ENCODE results near the gene CPA4. TPM values are rescaled to one million over a fixed set of nuclear protein-coding genes. Genes with fewer than 3 reads are reported as not detected.

Gene CPA4
- total and polyA plus RNA-seq, 2 experiments from 2014 or later: not detected

DNA sequence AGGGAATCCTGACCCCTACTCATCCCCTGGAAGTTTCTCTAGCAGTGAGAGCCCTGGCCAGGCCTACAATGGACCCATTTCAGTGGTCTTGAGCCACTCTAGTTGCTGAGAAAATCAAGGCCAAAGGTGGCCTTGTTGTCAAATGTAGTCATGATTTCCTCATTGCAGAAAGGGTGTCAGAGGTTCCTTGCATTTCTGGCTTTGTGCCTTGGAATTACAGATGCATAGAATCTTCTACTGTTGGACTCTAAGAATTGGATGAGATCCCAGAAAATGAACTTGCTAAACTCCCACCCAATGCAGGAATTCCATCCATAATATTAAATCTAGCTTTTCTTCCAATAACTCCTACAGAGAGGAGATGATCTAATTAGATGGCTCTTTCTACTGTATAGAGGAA, 14.1 kb upstream of the CPA4 start:
- Mint-ChIP-seq H3K27me3 (ENCODE audit: insufficient read depth, low read depth, poor library complexity) (peaks cover 8% of the 10 kb centered on the region), H3K9me3 (no peaks in the 10 kb centered on the region; the same call in 2 of the 3 replicates), H3K4me1 (peaks cover 28% of the 10 kb centered on the region), H3K27ac (no peak overlapping the region), H3K36me3 (ENCODE audit: low read depth) (no peaks in the 10 kb centered on the region; the same call in 2 of the 3 replicates), H3K4me3 (no peak overlapping the region)
- H3F3A ChIP-seq (replicated peaks; ENCODE audit: low read depth): no peaks in the 10 kb centered on the region
- H3K4me1 ChIP-seq (ENCODE audit: insufficient read depth): peaks cover 25% of the 10 kb centered on the region
- H3K27ac ChIP-seq (ENCODE audit: low read depth): no peak overlapping the region
- H3K27me3 ChIP-seq (ENCODE audit: insufficient read depth): no peaks in the 10 kb centered on the region
- TF ChIP-seq EZH2phosphoT487 (IDR thresholded peaks at IDR 0.05; ENCODE audit: unreplicated experiment) (no peak), ZNF462 (CRISPR knock-in tag; IDR thresholded peaks at IDR 0.05) (no peak), CREB1 (CRISPR knock-in tag; IDR thresholded peaks at IDR 0.05; ENCODE audit: low read depth) (no peak), POLR2AphosphoS5 (IDR thresholded peaks at IDR 0.05; ENCODE audit: low read depth) (no peak), ZNF331 (CRISPR knock-in tag; IDR thresholded peaks at IDR 0.05; ENCODE audit: low read depth) (no peak), EZH2 (IDR thresholded peaks at IDR 0.05; ENCODE audit: low read depth, unreplicated experiment) (no peak), STAT1 (IDR thresholded peaks at IDR 0.05; ENCODE audit: unreplicated experiment) (no peak), NANOG (IDR thresholded peaks at IDR 0.05; ENCODE audit: borderline replicate concordance) (no peak)
- TF ChIP-seq, protein P1, sequence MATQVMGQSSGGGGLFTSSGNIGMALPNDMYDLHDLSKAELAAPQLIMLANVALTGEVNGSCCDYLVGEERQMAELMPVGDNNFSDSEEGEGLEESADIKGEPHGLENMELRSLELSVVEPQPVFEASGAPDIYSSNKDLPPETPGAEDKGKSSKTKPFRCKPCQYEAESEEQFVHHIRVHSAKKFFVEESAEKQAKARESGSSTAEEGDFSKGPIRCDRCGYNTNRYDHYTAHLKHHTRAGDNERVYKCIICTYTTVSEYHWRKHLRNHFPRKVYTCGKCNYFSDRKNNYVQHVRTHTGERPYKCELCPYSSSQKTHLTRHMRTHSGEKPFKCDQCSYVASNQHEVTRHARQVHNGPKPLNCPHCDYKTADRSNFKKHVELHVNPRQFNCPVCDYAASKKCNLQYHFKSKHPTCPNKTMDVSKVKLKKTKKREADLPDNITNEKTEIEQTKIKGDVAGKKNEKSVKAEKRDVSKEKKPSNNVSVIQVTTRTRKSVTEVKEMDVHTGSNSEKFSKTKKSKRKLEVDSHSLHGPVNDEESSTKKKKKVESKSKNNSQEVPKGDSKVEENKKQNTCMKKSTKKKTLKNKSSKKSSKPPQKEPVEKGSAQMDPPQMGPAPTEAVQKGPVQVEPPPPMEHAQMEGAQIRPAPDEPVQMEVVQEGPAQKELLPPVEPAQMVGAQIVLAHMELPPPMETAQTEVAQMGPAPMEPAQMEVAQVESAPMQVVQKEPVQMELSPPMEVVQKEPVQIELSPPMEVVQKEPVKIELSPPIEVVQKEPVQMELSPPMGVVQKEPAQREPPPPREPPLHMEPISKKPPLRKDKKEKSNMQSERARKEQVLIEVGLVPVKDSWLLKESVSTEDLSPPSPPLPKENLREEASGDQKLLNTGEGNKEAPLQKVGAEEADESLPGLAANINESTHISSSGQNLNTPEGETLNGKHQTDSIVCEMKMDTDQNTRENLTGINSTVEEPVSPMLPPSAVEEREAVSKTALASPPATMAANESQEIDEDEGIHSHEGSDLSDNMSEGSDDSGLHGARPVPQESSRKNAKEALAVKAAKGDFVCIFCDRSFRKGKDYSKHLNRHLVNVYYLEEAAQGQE (IDR thresholded peaks at IDR 0.05; ENCODE audit: unreplicated experiment): no peak
- no peak overlapping the region for H2AFZ ChIP-seq
- H4K20me1 ChIP-seq (replicated peaks; ENCODE audit: insufficient read depth): no peaks in the 10 kb centered on the region
- peaks cover 19% of the 10 kb centered on the region for H3K9me2 ChIP-seq (ENCODE audit: insufficient read depth)
- DNase-seq (ENCODE audit: low spot score) (no peak), ATAC-seq (no peak)
- no peaks in the 10 kb centered on the region for H3K79me2 ChIP-seq (replicated peaks; ENCODE audit: insufficient read depth)
- H3K4me3 ChIP-seq: no peak overlapping the region
- H3K4me2 ChIP-seq: no peak overlapping the region
- H3K36me3 ChIP-seq (ENCODE audit: insufficient read depth): no peaks in the 10 kb centered on the region

Measured in GM23338 (cell line).